Amygdala (tissue), 56 donors: Measurements from ENCODE around the gene UBA7.
"Not testable (repeated sequence)": the region's sequence is repeated elsewhere in the genome, so short reads cannot be mapped to it uniquely, and the experiment has no call there.

ENCODE experiments used
- DNase-seq, 56 donors: peaks; one replicate each; lab custom pipeline; 2025; lab: John Stamatoyannopoulos, UW

The UBA7 gene

DNA sequence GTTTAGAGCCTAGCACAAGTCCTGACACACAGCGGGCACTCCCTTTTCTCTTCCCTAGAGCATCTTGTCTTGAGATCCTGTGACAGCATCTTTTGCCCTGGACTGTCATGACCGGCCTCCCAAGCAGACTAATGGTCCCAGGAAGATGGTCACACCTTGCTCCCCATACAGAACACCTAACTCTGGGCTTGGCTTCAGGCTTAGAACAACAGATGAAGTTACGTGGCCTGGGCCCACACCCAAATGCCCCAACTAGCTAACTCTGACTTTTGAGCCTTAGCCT lies 26.6 kb downstream of the UBA7 start:
- DNase-seq = no peak

DNA sequence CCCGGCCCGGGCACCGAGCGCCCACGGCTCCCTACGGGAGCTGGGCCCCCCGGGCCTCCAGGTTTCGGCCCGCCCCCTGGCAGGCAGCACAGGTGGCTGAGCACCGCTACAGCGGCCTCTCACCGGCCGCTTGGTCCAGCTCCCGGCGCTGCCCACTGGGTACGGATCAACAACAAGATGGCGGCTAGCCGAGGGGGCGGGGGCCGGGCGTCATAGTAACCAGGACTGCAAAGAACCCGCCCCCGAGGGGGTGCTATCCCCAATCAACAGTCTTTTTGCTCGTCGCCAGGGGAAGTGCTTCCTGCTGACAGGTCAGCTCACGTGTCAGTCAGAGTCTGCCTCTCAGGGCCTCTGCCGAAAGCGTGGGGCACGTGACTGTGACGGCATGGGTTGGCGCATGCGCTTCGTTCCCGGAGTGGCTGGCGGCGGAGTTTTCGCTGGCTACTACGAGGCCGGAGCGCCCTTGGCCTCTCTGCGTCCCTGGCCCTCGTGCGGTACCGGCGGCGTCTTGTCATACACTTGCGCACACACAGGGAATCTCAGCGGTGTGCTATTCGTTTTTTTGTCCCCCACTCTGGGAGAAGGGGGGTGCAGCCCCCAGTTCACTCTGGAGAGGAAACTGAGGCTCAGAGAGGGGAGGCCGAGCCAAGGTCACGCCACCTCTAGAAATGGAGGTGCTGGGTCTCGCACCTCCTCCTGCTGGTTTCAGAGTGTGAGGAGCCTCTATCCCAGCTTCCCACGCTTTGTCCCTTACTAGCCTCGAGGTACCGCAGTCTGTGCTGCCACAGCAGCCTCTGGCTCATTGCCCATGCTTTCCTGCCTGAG lies 27.2 kb downstream of the UBA7 start, which contains the start of gene IP6K1:
TSS of gene IP6K1 (minus strand) at position 186 of the 825 bp plus-strand sequence. CDS start 38,502 bp downstream, outside the sequence.
- DNase-seq = peak; percentile 85 to 100 (median 99)

DNA sequence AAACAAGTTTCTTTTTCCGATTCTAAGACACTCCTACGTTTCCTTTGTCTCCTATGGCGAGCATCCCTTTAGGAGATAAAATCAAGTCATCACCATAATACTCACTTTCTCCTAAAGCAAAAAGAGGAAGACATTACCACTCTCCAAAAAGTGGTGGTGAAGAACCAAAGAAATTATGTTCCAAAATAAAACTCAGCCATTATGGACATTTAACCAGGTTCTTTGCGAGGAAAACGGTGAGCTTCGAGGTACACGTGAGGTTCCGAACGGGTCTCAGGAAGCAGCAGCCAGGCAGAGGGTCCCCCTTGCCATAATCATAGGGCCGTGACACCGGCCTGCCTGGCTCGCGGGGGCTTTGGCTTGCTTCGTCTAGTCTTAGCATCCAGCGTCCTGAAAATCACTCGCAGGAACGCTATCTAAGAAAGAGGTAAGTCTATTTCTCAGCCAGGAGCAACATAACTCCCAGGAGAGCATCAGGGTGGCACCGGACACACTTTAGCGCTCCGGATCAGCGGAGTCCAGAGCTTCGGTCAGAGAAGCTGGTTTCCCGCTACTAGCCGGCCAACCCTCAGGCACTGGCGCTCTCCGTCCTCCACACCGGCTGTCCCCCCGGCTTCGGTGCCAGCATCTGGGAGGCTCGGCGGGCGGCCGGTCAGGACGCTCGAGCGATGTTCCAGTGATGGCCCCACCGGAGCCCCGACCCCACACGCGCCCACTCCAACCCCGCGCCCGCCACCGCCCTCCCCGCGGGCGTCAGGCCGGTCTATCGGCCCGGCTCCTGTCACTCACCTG lies 28.0 kb downstream of the UBA7 start:
- DNase-seq = peak in 7 of 56 donors; percentile 46 to 73 (median 59)

DNA sequence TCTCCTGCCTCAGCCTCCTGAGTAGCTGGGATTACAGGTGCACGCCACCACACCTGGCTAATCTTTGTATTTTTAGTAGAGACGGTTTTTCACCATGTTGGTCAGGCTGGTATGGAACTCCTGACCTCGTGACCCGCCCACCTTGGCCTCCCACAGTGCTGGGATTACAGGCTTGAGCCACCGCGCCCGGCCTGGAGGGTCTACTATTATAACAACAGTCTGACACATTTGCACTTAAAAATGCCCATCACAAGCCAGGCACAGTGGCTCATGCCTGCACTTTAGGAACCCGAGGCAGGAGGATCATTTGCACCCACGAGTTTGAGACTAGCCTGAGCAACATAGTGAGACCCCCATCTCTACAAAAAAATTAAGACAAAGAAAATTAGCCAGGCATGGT lies 31.5 kb downstream of the UBA7 start:
- DNase-seq = not testable (repeated sequence)

DNA sequence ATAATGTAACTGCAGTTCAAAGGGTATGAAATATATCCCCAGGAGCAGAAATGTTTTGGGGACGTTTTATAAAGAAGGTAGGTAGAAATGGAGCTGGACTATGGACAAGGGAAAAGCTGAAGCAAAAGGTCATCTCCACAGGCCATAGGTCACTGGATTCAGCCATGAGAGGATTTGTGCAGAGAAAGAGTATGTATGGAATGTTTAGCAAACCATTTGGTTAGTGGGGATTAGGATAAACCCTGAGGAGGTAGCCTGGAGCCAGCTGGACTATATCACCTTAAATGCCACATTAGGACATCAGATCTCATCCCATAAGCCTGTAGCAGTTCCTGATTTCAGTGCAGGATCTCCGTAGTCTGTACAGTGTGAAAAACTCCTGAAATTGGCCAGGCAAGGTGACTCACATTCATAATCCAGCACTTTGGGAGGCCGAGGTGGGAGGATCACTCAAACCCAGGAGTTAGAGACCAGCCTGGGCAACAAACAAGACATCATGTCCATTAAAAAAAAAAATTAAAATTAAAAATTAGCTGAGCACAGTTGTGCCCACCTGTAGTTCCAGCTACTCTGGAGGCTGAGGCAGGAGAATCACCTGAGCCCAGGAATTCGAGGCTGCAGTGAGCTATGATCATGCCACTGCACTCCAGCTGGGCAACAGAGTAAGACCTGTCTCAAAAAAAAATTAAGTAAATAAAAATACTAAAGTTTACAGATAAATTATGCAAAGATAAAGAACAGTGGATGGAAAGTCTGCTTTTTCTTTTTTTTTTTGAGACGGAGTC lies 32.1 kb downstream of the UBA7 start:
- DNase-seq = no peak

DNA sequence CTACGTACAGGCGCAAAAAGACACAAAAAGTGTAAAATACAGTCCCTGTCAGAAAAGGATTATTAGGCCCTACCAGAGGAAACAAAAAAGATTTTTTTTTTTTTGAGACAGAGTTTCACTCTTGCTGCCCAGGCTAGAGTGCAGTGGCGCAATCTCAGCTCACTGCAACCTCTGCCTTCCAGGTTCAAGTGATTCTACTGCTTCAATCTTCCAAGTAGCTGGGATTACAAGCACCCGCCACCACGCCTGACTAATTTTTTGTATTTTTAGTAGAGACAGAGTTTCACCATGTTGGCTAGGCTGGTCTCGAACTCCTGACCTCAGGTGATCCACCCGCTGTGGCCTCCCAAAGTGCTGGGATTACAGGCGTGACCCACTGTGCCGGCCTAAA lies 32.8 kb downstream of the UBA7 start:
- not testable (repeated sequence) for DNase-seq

DNA sequence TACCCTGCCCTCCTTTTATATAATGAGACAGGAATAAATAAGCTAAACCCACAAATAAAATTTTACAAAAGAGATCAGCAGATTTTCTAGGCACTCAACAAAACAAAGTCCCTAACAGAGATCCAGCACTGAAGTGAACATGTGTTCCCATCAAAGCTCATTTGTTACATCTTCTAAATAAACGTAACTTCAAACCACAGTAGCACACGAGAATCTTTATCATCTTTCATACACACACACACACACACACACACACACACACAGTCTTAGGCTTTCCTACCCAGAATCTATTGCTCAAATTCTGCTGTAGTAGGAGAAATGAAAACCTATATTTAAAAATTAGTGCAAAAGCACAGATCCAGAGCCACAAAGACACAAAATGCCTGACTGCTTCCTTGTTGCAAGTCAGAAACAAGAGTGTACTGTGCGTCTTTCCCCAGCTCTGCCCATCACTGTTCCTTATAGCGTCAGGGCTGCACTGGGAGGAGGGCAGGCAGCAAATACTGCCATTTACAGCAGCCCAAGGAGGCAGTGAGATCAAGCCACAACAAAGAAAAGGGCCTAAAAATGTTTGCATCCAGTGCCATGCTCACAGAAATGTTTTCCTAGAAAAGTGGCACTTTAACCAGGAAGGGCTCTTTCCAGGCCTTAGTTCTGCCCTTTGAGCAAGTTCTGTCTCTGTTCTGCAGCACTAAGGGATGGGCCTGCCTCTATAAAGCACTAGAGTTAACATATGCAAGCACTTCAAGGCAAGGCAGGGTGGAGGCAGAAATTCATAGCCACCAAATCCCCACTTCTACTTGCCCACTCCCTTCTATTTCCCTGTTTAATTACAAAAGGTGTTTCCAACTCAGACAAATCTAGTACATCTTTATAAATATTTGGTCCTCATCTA lies 33.4 kb downstream of the UBA7 start:
- peak in 1 of 56 donors; percentile 17 for DNase-seq

DNA sequence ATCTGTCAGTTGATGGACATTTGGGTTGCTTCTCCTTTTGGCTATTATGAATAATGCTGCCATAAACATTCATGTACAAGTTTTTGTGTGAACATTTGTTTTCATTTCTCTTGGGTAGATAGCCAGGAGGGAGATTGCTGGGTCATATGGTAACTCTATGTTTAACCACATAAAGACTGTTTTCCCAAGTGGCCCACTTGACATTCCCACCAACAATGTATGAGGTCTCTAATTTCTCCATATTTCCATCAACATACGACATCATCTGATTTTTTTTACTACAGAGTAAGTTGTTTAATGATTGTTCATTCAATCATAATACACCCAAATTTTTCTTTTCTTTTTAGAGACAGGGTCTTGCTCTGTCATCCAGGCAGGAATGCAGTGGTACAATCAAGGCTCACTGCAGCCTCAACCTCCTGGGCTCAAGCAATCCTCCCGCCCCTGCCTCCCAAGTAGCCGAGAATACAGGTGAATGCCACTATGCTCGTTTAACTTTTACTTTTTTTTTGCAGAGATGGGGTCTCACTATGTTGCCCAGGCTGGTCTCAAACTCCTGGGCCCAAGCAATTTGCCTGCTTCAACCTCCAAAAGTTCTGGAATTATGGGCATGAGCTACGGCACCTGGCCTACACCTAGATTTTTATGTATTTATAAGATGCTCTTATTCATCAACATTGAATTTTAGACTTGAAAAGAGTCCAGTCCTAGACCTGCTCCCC lies 34.2 kb downstream of the UBA7 start:
- DNase-seq = no peak

DNA sequence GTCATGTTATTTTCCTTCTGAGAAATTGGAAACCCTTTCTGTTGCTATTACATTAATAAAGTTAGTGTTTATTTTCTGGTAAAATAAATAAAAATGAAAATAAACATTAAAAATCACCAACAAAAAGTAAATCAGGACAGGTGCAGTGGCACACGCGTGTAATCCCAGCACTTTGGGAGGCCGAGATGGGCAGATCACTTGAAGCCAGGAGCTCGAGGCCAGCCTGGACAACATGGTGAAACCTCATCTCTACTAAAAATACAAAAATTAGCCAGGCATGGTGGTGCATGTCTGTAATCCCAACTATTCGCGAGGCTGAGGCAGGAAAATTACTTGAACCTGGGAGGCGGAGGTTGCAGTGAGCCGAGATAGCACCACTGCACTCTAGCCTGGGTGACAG lies 37.7 kb downstream of the UBA7 start:
- not testable (repeated sequence) for DNase-seq

DNA sequence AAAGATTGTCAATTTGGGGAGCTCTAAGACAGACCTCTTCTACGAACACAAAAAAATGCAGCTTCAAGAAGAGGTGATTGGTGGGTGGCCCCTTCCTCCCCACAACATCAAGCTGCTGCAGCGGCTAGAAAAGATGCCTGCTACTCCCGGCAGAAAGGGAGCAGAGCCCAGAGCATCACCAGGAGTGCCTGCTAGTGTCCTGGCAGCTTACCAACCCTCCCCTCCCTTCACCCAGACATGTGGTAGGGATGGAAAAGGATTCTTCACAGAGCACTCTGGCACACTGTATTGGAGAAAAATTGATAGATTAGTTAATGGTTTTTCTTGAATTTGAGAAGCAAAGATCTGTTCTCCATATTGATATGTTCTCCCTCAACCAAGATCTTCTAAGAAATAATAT lies 38.2 kb downstream of the UBA7 start:
- DNase-seq = peak in 37 of 56 donors; percentile 4 to 73 (median 29)

DNA sequence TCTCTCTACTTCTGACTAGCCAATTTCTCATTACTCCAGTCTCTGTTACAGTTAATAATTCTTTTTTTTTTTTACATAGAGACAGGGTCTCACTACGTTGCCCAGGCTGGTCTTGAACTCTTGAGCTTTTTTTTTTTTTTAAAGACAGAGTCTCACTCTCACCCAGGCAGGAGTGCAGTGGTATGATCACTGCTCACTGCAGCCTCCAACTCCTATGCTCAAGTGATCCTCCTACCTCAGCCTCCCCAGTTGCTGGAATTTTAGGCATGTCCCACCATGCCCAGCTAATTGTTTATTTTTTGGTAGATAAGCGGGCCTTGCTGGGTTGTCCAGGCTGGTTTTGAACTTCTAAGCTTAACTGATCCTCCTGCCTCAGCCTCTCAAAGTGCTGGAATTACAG lies 41.0 kb downstream of the UBA7 start:
- no peak for DNase-seq

DNA sequence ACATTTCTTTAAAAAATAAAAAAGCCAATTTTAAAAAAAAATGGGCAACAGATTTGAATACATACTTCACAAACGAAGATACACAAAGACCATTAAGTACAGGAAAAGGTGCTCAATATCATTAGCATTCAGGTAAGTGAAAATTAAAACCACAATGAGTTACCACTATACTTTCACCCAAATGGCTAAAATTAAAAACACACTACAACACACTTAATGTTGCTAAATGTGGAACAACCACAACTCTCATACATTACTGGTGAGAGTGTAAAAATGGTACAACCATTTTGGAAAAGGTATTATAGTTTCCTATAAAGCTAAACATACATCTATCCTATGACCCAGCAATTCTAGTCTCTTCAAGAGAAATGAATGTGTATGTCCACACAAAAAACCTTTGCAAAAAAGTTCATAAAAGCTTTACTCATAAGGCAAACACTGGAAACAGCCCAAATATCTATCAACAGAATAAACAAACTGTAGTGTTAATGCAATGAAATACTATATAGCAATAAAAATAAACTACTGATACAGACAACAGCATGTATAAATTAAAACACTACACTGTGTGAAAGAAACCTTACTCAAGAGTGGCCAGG lies 42.3 kb downstream of the UBA7 start:
- DNase-seq = no peak

DNA sequence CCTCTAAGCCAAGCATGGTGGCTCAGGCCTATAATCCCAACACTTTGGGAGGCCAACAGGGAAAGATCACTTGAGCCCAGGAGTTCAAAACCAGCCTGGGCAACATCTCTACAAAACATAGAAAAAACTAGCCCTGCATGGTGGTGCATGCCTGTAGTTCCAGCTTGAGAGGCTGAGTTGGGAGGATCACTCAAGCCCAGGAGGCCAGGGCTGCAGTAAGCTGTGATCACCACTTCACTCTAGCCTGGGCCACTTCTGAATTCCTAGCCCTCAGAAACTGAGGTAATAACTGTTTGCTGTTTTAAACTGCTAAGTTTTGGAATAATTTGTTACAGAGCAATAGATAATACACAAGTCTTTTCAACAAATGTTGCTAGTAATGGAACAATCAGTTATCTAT lies 43.8 kb downstream of the UBA7 start:
- DNase-seq = no peak

DNA sequence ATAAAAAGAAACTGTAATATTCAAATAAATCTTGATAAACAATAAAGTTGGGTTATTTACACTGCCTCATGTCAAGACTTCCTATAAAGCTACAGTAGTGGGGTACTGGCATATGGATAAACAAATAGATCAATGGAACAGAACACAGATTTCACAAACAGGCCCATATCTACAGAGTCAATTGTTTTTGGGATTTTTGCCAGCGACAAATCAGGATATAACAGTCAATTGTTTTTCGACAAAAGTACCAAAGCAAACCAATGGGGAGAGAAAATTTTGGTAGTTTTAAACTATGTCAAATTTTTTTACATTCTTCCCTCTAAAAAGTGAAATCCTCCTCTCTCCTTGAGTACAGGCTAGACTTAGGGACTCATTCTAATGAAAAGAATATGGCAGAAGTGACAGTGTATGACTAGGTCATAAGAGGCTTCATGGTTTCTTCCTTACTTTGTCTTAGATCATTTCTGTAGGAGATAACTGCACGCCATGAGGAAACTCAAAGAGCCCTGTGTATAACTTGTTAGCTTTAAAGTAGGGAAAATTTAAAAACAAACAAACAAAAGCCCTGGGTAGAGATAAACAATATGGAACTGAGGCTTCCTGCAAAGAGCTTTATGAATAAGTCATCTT lies 44.4 kb downstream of the UBA7 start:
- DNase-seq = no peak

DNA sequence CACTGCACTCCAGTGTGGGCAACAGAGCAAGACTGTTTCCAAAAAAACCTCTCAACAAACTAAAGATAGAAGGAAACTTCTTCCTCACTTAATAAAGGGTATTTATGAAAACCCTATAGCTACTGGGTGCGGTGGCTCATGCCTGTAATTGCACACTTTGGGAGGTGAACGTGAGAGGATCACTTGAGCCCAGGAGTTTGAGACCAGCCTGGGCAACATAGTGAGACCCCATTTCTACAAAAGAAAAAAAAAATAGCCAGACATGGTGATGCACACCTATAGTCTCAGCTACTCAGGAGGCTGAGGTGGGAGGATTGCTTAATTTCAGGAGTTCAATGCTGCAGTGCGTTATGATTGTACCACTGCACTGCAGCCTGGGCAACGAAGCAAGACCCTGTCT lies 49.8 kb downstream of the UBA7 start:
- no peak for DNase-seq

DNA sequence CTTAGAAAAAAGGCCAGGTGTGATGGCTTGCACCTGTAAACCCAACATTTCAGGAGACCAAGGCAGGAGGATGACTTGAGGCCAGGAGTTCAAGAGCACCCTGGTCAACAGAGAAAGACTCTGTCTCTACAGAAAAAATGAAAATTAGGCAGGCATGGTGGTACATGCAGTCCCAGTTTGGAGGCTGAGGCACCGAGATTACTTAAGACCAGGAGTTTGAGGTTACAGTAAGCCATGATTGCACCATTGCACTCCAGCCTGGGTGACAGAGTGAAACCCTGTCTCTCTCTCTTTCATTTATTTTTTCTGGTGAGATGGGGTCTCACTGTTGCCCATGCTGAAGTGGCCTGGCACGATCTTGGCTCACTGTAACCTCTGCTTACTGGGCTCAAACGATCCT lies 52.1 kb downstream of the UBA7 start:
- DNase-seq = no peak

DNA sequence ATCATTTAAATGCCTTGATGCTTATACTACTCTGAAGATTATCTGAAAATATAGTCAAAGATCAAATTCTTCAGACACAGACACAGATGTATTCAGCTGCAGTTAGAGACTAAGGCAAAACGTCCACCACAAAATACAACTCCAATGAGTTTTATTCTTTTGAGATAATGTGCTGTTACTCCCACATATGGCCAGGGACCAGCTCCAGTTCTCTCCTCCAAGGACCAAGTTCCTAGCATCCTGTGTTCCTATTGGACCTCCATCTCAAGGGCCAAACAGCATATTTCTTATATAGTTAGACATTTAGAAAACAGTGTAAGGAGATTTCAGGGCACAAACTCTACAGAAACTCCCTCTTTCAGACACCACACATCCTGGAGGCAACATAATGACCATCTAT lies 54.5 kb downstream of the UBA7 start:
- DNase-seq = no peak

DNA sequence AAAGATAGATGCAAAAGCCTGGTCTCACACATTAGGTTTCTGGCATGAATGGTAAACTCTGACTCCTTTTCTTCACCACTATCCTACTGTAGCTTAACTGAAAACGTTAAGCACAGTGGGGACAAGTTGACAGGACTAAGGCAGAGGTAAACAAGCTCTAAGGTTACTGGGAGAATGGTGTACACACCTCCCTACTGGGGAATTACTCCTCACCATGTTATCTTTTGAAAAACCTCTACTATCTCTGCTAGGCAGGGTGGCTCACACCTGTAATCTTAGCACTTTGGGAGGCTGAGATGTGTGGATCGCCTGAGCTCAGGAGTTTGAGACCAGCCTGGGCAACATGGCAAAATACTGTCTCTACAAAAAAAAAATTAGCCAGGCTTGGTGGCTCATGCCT lies 56.6 kb downstream of the UBA7 start:
- DNase-seq = no peak

DNA sequence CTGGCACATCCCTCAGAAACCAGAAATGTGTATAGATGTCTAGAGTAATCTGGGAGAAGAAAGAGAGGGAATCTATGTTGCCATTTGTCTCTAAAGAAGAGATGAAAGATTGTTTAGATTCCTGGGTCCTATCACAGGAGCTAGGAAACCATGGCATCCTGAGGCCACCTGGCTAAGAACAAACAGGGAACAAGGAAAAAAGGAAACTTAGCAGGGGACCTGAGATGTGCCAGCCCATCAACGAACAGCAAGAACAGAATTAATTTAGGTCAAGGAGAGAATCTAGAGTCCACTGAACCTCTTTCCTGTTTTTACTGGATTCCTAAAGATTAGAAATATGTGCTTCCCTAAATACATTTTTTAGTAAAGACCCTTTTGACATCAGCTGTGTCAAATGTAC lies 57.7 kb downstream of the UBA7 start:
- DNase-seq = no peak
